Stomach (tissue), 4 donors: ENCODE data around the gene ABCC9.

Experiments used
- CTCF ChIP-seq, 7 experiments: fragments of 450-650 bp in 4 of 7; fragments of 200-600 bp in 3 of 7; sonication (generic) in 3 of 7; IDR thresholded peaks; one replicate each; pipeline ENCODE4 v1.5.1; 2016 to 2019; ENCODE audit warnings: antibody characterized with exemption in 7 of 7, control low read depth in 2 of 7, mild to moderate bottlenecking in 1 of 7
- POLR2A ChIP-seq, 4 donors: fragments of 450-650 bp; IDR thresholded peaks; one replicate each; pipeline ENCODE4 v1.6.1; 2016; ENCODE audit warnings: antibody characterized with exemption in 4 of 4, control low read depth in 2 of 4, mild to moderate bottlenecking in 1 of 4, moderate library complexity in 1 of 4

DNA sequence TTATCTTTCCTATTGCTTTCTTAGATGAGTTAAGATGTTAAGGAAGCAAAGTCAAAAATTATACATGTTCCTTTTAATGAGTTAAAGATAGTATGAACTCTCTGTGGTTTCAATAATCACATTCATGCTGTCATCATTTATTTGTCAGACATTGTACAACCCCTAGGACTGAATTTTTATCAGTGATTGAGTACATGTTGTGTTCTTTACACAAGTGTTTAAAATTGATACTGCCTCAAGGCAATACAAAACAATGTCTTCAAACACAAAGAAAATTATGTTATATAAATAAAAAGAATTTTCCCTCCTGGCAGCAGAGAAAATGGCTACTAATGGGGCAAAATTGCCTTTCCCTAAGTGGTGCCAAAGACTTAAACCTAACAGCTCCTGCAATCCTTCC, 132.1 kb downstream of the ABCC9 start:
- TF ChIP-seq POLR2A (IDR thresholded peaks at IDR 0.05) (no peak), CTCF (IDR thresholded peaks at IDR 0.05) (no peak)
